Stomach (tissue), 9 donors: ENCODE results near the gene PGBD5. TPM values are rescaled to one million over a fixed set of nuclear protein-coding genes. Genes with fewer than 3 reads are reported as not detected.

Source experiments
- DNase-seq, 2 donors: peaks; one replicate each; pipeline versions ENCODE4 v3.0.0 to v3.0.0-alpha.2; 2013 to 2019
- H3K27ac ChIP-seq, 5 donors: fragments of 200-600 bp in 4 of 5; sonication (generic) in 4 of 5; one replicate each; pipeline ENCODE4 v1.5.1; 2013 to 2019; ENCODE audit warnings: mild to moderate bottlenecking in 1 of 5, moderate library complexity in 1 of 5
- H3K27me3 ChIP-seq, 3 donors: fragments of 200-600 bp; sonication (generic); one replicate each; pipeline ENCODE4 v1.5.1; 2017 to 2019; ENCODE audit warnings: mixed run types in 1 of 3
- H3K36me3 ChIP-seq, 4 donors: fragments of 200-600 bp; sonication (generic); 1 replicate in 3 of 4; 2 replicates in 1 of 4; pipeline ENCODE4 v1.5.1; 2016 to 2019
- H3K4me1 ChIP-seq, 4 donors: fragments of 200-600 bp; sonication (generic); one replicate each; pipeline ENCODE4 v1.5.1; 2016 to 2019
- H3K4me3 ChIP-seq, 4 donors: fragments of 200-600 bp; sonication (generic) in 3 of 4; one replicate each; pipeline ENCODE4 v1.5.1; 2016 to 2019; ENCODE audit warnings: mild to moderate bottlenecking in 1 of 4
- H3K9me3 ChIP-seq, 4 donors: fragments of 200-600 bp; sonication (generic); one replicate each; pipeline ENCODE4 v1.5.1; 2016 to 2019
- CTCF ChIP-seq, 7 experiments: fragments of 450-650 bp in 4 of 7; fragments of 200-600 bp in 3 of 7; sonication (generic) in 3 of 7; IDR thresholded peaks; one replicate each; pipeline ENCODE4 v1.5.1; 2016 to 2019; ENCODE audit warnings: antibody characterized with exemption in 7 of 7, control low read depth in 2 of 7, mild to moderate bottlenecking in 1 of 7
- EP300 ChIP-seq: sonication (generic); formaldehyde crosslinking; IDR thresholded peaks from one replicate; pipeline ENCODE4 v1.6.1; 2017; ENCODE audit warnings: antibody characterized with exemption
- POLR2A ChIP-seq, 4 donors: fragments of 450-650 bp; IDR thresholded peaks; one replicate each; pipeline ENCODE4 v1.6.1; 2016; ENCODE audit warnings: antibody characterized with exemption in 4 of 4, control low read depth in 2 of 4, mild to moderate bottlenecking in 1 of 4, moderate library complexity in 1 of 4
- POLR2AphosphoS5 ChIP-seq, 3 donors: sonication (generic); formaldehyde crosslinking; IDR thresholded peaks; one replicate each; pipeline ENCODE4 v1.6.1; 2016; ENCODE audit warnings: antibody characterized with exemption in 3 of 3
- WGBS, 5 donors: extraction: QIAGEN DNeasy Blood & Tissue Kit in 3 of 5; methylation state at CpG; one replicate each; pipeline versions ENCODE4 v1.1.5 to v1.1.7; 2013 to 2018; 5-methylcytosine and 5-hydroxymethylcytosine counted together
- intact Hi-C: fragments of 100-400 bp; cut with DNase I; formaldehyde crosslinking; loops from one replicate; pipeline ENCODE4 v1.15.1; 2023; ENCODE audit warnings: low total_unique reads
- polyA plus RNA-seq, 3 donors: library from polyadenylated mRNA; stranded (reverse); fragments of 200-250 nt; gene quantifications; one replicate each; pipeline ENCODE4 v1.2.3, GENCODE V29; 2013
- total RNA-seq, 5 donors: library from RNA; depleted of rRNA; stranded (reverse); fragments of >200 nt; gene quantifications; one replicate each; pipeline versions ENCODE4 v1.1.0 to v1.2.3, GENCODE V29; 2014 to 2016
- donor health status: healthy with polysubstance abuse.
- donor health status: Bipolar disorder and iron deficiency.
- donor health status: healthy.

The PGBD5 gene
- total and polyA plus RNA-seq, 8 donors, result under 0.01 to 1.2 (median 0.34) TPM

GRCh38 chr1:230319014-230319747 lies 107.0 kb downstream of the PGBD5 start:
- no peak for TF ChIP-seq POLR2A (IDR thresholded peaks at IDR 0.05)
- Histone ChIP-seq H3K36me3 (no peaks in the 10 kb centered on the region), H3K4me1 (no peaks in the 10 kb centered on the region), H3K27ac (no peak overlapping the region), H3K4me3 (no peak overlapping the region), H3K27me3 (peaks cover 0 to 18% (median 0%) of the 10 kb centered on the region in 3 donors), H3K9me3 (no peaks in the 10 kb centered on the region)
- intact Hi-C loops, result no loop called here
- no peak for DNase-seq
- 88 to 94% (median 91%) methylated on average over 16 to 17 of the region's 17 CpGs for WGBS, 5 donors

GRCh38 chr1:230317823-230318819 lies 108.0 kb downstream of the PGBD5 start:
- WGBS, 5 donors, result 51 to 63% (median 54%) methylated on average over 23 of the region's 23 CpGs
- TF ChIP-seq POLR2A (IDR thresholded peaks at IDR 0.05) (no peak), POLR2AphosphoS5 (IDR thresholded peaks at IDR 0.05) (no peak), EP300 (no peak), CTCF (IDR thresholded peaks at IDR 0.05) (no peak)
- no peak overlapping the region for H3K4me3 ChIP-seq
- peaks cover 0 to 25% (median 0%) of the 10 kb centered on the region in 3 donors for H3K27me3 ChIP-seq
- H3K4me1 ChIP-seq, result no peaks in the 10 kb centered on the region
- no peaks in the 10 kb centered on the region for H3K36me3 ChIP-seq
- peak; percentile 37 to 52 for DNase-seq
- no peak overlapping the region for H3K27ac ChIP-seq
- H3K9me3 ChIP-seq, result no peaks in the 10 kb centered on the region
- intact Hi-C loops, result no loop called here

- intact Hi-C loops, result no loop called here
- H3K27ac ChIP-seq, result no peak overlapping the region
- H3K9me3 ChIP-seq, result no peaks in the 10 kb centered on the region
- no peak for DNase-seq
- no peaks in the 10 kb centered on the region for H3K4me1 ChIP-seq
- no peak overlapping the region for H3K4me3 ChIP-seq
- WGBS, 5 donors, result 77 to 83% (median 80%) methylated on average over 17 to 23 of the region's 23 CpGs
- H3K27me3 ChIP-seq, result peaks cover 0 to 25% (median 0%) of the 10 kb centered on the region in 3 donors
- no peaks in the 10 kb centered on the region for H3K36me3 ChIP-seq
- TF ChIP-seq POLR2AphosphoS5 (IDR thresholded peaks at IDR 0.05), result no peak
- TF ChIP-seq EP300, result no peak
- no peak for TF ChIP-seq CTCF (IDR thresholded peaks at IDR 0.05)
- no peak for TF ChIP-seq POLR2A (IDR thresholded peaks at IDR 0.05)
Observed at GRCh38 chr1:230316864-230317745, 109.0 kb downstream of the PGBD5 start.

GRCh38 chr1:230315099-230315498 lies 111.0 kb downstream of the PGBD5 start:
- Histone ChIP-seq H3K27ac (no peak overlapping the region), H3K9me3 (no peaks in the 10 kb centered on the region), H3K27me3 (peaks cover 0 to 25% (median 0%) of the 10 kb centered on the region in 3 donors), H3K36me3 (no peaks in the 10 kb centered on the region), H3K4me1 (no peaks in the 10 kb centered on the region), H3K4me3 (no peak overlapping the region)
- TF ChIP-seq CTCF (IDR thresholded peaks at IDR 0.05), result no peak
- TF ChIP-seq POLR2A (IDR thresholded peaks at IDR 0.05), result no peak
- TF ChIP-seq POLR2AphosphoS5 (IDR thresholded peaks at IDR 0.05), result no peak
- intact Hi-C loops, result no loop called here
- no peak for DNase-seq
- 76 to 89% (median 86%) methylated on average over 6 of the region's 6 CpGs for WGBS, 5 donors
